Measurements from ENCODE around the gene LAMP2. TPM values are rescaled to one million over a fixed set of nuclear protein-coding genes. Genes with fewer than 3 reads are reported as not detected.

The LAMP2 gene
- total and polyA plus RNA-seq, 2 experiments from 2014 or later, result 24.4 to 40.9 TPM

- no peak for ATAC-seq
- H2AFZ ChIP-seq, result no peak overlapping the region
- H3K36me3 Mint-ChIP-seq (ENCODE audit: low read depth), result peaks cover 8% of the 10 kb centered on the region; the same call in 2 of the 3 replicates
- no peaks in the 10 kb centered on the region for H3K79me2 ChIP-seq (replicated peaks; ENCODE audit: insufficient read depth)
- no peaks in the 10 kb centered on the region for H3F3A ChIP-seq (replicated peaks; ENCODE audit: low read depth)
- H3K4me2 ChIP-seq, result no peak overlapping the region
- H3K36me3 ChIP-seq (ENCODE audit: insufficient read depth), result no peaks in the 10 kb centered on the region
- H3K4me1 Mint-ChIP-seq, result peaks cover 5% of the 10 kb centered on the region
- H3K9me2 ChIP-seq (ENCODE audit: insufficient read depth), result no peaks in the 10 kb centered on the region
- peaks cover 2% of the 10 kb centered on the region for H3K27me3 Mint-ChIP-seq (ENCODE audit: insufficient read depth, low read depth, poor library complexity)
- no peak overlapping the region for H3K27ac ChIP-seq (ENCODE audit: low read depth)
- H3K4me1 ChIP-seq (ENCODE audit: insufficient read depth), result no peaks in the 10 kb centered on the region
- no peaks in the 10 kb centered on the region for H3K9me3 Mint-ChIP-seq
- DNase-seq (ENCODE audit: low spot score), result no peak
- TF ChIP-seq EZH2phosphoT487 (IDR thresholded peaks at IDR 0.05; ENCODE audit: unreplicated experiment) (no peak), POLR2AphosphoS5 (IDR thresholded peaks at IDR 0.05; ENCODE audit: low read depth) (no peak), ZNF114 (CRISPR knock-in tag; IDR thresholded peaks at IDR 0.05) (no peak), NANOG (IDR thresholded peaks at IDR 0.05; ENCODE audit: borderline replicate concordance) (no peak), JUNB (IDR thresholded peaks at IDR 0.05; ENCODE audit: unreplicated experiment) (no peak)
- TF ChIP-seq, protein P1, sequence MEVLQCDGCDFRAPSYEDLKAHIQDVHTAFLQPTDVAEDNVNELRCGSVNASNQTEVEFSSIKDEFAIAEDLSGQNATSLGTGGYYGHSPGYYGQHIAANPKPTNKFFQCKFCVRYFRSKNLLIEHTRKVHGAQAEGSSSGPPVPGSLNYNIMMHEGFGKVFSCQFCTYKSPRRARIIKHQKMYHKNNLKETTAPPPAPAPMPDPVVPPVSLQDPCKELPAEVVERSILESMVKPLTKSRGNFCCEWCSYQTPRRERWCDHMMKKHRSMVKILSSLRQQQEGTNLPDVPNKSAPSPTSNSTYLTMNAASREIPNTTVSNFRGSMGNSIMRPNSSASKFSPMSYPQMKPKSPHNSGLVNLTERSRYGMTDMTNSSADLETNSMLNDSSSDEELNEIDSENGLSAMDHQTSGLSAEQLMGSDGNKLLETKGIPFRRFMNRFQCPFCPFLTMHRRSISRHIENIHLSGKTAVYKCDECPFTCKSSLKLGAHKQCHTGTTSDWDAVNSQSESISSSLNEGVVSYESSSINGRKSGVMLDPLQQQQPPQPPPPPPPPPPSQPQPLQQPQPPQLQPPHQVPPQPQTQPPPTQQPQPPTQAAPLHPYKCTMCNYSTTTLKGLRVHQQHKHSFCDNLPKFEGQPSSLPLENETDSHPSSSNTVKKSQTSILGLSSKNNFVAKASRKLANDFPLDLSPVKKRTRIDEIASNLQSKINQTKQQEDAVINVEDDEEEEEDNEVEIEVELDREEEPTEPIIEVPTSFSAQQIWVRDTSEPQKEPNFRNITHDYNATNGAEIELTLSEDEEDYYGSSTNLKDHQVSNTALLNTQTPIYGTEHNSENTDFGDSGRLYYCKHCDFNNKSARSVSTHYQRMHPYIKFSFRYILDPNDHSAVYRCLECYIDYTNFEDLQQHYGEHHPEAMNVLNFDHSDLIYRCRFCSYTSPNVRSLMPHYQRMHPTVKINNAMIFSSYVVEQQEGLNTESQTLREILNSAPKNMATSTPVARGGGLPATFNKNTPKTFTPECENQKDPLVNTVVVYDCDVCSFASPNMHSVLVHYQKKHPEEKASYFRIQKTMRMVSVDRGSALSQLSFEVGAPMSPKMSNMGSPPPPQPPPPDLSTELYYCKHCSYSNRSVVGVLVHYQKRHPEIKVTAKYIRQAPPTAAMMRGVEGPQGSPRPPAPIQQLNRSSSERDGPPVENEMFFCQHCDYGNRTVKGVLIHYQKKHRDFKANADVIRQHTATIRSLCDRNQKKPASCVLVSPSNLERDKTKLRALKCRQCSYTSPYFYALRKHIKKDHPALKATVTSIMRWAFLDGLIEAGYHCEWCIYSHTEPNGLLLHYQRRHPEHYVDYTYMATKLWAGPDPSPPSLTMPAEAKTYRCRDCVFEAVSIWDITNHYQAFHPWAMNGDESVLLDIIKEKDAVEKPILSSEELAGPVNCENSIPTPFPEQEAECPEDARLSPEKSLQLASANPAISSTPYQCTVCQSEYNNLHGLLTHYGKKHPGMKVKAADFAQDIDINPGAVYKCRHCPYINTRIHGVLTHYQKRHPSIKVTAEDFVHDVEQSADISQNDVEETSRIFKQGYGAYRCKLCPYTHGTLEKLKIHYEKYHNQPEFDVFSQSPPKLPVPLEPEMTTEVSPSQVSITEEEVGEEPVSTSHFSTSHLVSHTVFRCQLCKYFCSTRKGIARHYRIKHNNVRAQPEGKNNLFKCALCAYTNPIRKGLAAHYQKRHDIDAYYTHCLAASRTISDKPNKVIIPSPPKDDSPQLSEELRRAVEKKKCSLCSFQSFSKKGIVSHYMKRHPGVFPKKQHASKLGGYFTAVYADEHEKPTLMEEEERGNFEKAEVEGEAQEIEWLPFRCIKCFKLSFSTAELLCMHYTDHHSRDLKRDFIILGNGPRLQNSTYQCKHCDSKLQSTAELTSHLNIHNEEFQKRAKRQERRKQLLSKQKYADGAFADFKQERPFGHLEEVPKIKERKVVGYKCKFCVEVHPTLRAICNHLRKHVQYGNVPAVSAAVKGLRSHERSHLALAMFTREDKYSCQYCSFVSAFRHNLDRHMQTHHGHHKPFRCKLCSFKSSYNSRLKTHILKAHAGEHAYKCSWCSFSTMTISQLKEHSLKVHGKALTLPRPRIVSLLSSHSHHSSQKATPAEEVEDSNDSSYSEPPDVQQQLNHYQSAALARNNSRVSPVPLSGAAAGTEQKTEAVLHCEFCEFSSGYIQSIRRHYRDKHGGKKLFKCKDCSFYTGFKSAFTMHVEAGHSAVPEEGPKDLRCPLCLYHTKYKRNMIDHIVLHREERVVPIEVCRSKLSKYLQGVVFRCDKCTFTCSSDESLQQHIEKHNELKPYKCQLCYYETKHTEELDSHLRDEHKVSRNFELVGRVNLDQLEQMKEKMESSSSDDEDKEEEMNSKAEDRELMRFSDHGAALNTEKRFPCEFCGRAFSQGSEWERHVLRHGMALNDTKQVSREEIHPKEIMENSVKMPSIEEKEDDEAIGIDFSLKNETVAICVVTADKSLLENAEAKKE (CRISPR knock-in tag; IDR thresholded peaks at IDR 0.05), result no peak
- TF ChIP-seq, protein P2, sequence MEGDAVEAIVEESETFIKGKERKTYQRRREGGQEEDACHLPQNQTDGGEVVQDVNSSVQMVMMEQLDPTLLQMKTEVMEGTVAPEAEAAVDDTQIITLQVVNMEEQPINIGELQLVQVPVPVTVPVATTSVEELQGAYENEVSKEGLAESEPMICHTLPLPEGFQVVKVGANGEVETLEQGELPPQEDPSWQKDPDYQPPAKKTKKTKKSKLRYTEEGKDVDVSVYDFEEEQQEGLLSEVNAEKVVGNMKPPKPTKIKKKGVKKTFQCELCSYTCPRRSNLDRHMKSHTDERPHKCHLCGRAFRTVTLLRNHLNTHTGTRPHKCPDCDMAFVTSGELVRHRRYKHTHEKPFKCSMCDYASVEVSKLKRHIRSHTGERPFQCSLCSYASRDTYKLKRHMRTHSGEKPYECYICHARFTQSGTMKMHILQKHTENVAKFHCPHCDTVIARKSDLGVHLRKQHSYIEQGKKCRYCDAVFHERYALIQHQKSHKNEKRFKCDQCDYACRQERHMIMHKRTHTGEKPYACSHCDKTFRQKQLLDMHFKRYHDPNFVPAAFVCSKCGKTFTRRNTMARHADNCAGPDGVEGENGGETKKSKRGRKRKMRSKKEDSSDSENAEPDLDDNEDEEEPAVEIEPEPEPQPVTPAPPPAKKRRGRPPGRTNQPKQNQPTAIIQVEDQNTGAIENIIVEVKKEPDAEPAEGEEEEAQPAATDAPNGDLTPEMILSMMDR (conservative IDR thresholded peaks at IDR 0.05; ENCODE audit: low read depth in 2 of 2), result no peak
- H3K4me3 Mint-ChIP-seq, result no peak overlapping the region
- H3K4me3 ChIP-seq, result no peak overlapping the region
- no peaks in the 10 kb centered on the region for H3K27me3 ChIP-seq (ENCODE audit: insufficient read depth)
- no peak overlapping the region for H3K27ac Mint-ChIP-seq
- no peaks in the 10 kb centered on the region; the same call in 1 of the 2 replicates for H4K20me1 ChIP-seq (replicated peaks; ENCODE audit: insufficient read depth)
These were observed 15.1 kb downstream of the LAMP2 start for GRCh38 chrX:120453985-120454384.
